Cerebellar nuclear complex (tissue), 1 donor: ENCODE results near the gene RBFOX2.

Source experiments
- DNase-seq, 2 experiments: peaks; one replicate each; lab custom pipeline; 2025; lab: John Stamatoyannopoulos, UW

Gene RBFOX2

GRCh38 chr22:35899736-35900135 lies 128.9 kb downstream of the RBFOX2 start:
- DNase-seq, result no peak

GRCh38 chr22:35896111-35896705 lies 132.4 kb downstream of the RBFOX2 start:
- no peak for DNase-seq

- no peak for DNase-seq
Measured at GRCh38 chr22:35894937-35895708, 133.5 kb downstream of the RBFOX2 start.

GRCh38 chr22:35894464-35894878 lies 134.2 kb downstream of the RBFOX2 start:
- no peak for DNase-seq

- no peak for DNase-seq
Measured at GRCh38 chr22:35893698-35894097, 134.9 kb downstream of the RBFOX2 start.

GRCh38 chr22:35892192-35892591 lies 136.4 kb downstream of the RBFOX2 start:
- DNase-seq, result no peak

GRCh38 chr22:35891442-35891841 lies 137.2 kb downstream of the RBFOX2 start:
- no peak for DNase-seq

GRCh38 chr22:35889071-35889470 lies 139.6 kb downstream of the RBFOX2 start:
- DNase-seq, result no peak

GRCh38 chr22:35888181-35888870 lies 140.3 kb downstream of the RBFOX2 start:
- DNase-seq, result no peak

GRCh38 chr22:35887296-35887875 lies 141.2 kb downstream of the RBFOX2 start:
- no peak for DNase-seq

- no peak for DNase-seq
Measured at GRCh38 chr22:35886309-35886708, 142.3 kb downstream of the RBFOX2 start.

- DNase-seq, result no peak
Measured at GRCh38 chr22:35884529-35884928, 144.1 kb downstream of the RBFOX2 start.

GRCh38 chr22:35883031-35883620 lies 145.5 kb downstream of the RBFOX2 start:
- DNase-seq, result no peak

- DNase-seq, result no peak
Measured at GRCh38 chr22:35882211-35883030, 146.2 kb downstream of the RBFOX2 start.

GRCh38 chr22:35879351-35879750 lies 149.3 kb downstream of the RBFOX2 start:
- DNase-seq, result no peak

- no peak for DNase-seq
Measured at GRCh38 chr22:35873426-35873825, 155.2 kb downstream of the RBFOX2 start.

- no peak for DNase-seq
Measured at GRCh38 chr22:35872451-35872850, 156.2 kb downstream of the RBFOX2 start.

GRCh38 chr22:35870517-35871293 lies 157.9 kb downstream of the RBFOX2 start:
- DNase-seq, result no peak

- DNase-seq, result no peak
Measured at GRCh38 chr22:35868938-35869337, 159.7 kb downstream of the RBFOX2 start.

GRCh38 chr22:35866651-35867050 lies 162.0 kb downstream of the RBFOX2 start:
- DNase-seq, result no peak
